A549 (cell line): ENCODE measurements around the gene ZSCAN20. TPM values are rescaled to one million over a fixed set of nuclear protein-coding genes. Genes with fewer than 3 reads are reported as not detected.

Source experiments
- ATAC-seq, 2 experiments: fragments of 200-7000 bp in 1 of 2; fragments of >200 bp in 1 of 2; cut with Nextera tagmentation in 1 of 2; cut with Tn5 transposase in 1 of 2; 3 replicates each; pipeline versions ENCODE4 v1.8.0 to v1.9.1; 2018 to 2020; ENCODE audit warnings: mild to moderate bottlenecking in 1 of 2, moderate library complexity in 1 of 2
- CTCF ChIA-PET: fragments of 300-600 bp; sonication (Branson Sonifier 250); formaldehyde crosslinking; extraction: SDS; loops from one replicate; lab custom pipeline; 2021; ENCODE audit warnings: antibody characterized with exemption, inconsistent platforms; lab: Yijun Ruan, JAX
- POLR2A ChIA-PET: fragments of 350-600 bp; formaldehyde crosslinking; extraction: SDS; loops from one replicate; lab custom pipeline; 2021; ENCODE audit warnings: antibody characterized with exemption, inconsistent platforms; lab: Yijun Ruan, JAX
- DNase-seq, 2 experiments: peaks; one replicate each; pipeline versions ENCODE4 v3.0.0 to v3.0.0-alpha.2; 2011 to 2016; ENCODE audit warnings: low read depth in 1 of 2, low spot score in 1 of 2
- FAIRE-seq: peaks from 2 replicates; lab custom pipeline; 2011; peaks lifted over from hg19 to GRCh38; lab: Jason Lieb, UNC
- H3K27ac ChIP-seq, 2 experiments: fragments of >200 bp; sonication (Bioruptor Twin); formaldehyde crosslinking; 3 replicates each; pipeline ENCODE4 v1.5.1; 2016 to 2017
- H3K4me1 ChIP-seq: fragments of >200 bp; sonication (Bioruptor Twin); formaldehyde crosslinking; 3 replicates; pipeline ENCODE4 v1.6.1; 2016
- H3K4me2 ChIP-seq: fragments of >200 bp; sonication (Bioruptor Twin); formaldehyde crosslinking; 3 replicates; pipeline ENCODE4 v1.6.1; 2016
- H3K4me3 ChIP-seq: fragments of >200 bp; sonication (Bioruptor Twin); formaldehyde crosslinking; 3 replicates; pipeline ENCODE4 v1.5.1; 2016
- H3K9me3 ChIP-seq: fragments of >200 bp; sonication (Bioruptor Twin); formaldehyde crosslinking; 3 replicates; pipeline ENCODE4 v1.6.1; 2016
- CEBPB ChIP-seq, 2 experiments: fragments of >200 bp in 1 of 2; sonication (Bioruptor Twin) in 1 of 2; formaldehyde crosslinking in 1 of 2; IDR thresholded peaks; 2 replicates each; pipeline ENCODE4 v1.6.1; 2012 to 2016
- FOSB ChIP-seq: fragments of 250-450 bp; sonication (Bioruptor Pico); IDR thresholded peaks from 2 replicates; pipeline ENCODE4 v1.5.0; 2020; ENCODE audit warnings: mild to moderate bottlenecking, moderate library complexity
- HES2 ChIP-seq: fragments of >200 bp; sonication (Bioruptor Twin); formaldehyde crosslinking; IDR thresholded peaks from 2 replicates; pipeline ENCODE4 v1.6.1; 2016
- HEYL ChIP-seq: fragments of 250-450 bp; sonication (Bioruptor Pico); IDR thresholded peaks from 2 replicates; pipeline ENCODE4 v1.8.0; 2021; ENCODE audit warnings: mild to moderate bottlenecking, moderate library complexity
- HOXA7 ChIP-seq: fragments of 250-450 bp; sonication (Bioruptor Pico); IDR thresholded peaks from 2 replicates; pipeline ENCODE4 v1.5.0; 2020; ENCODE audit warnings: mild to moderate bottlenecking, moderate library complexity
- JUN ChIP-seq, 2 experiments: fragments of >200 bp; sonication (Bioruptor Twin); formaldehyde crosslinking; IDR thresholded peaks; 2 replicates in 1 of 2; 3 replicates in 1 of 2; pipeline ENCODE4 v1.6.1; 2016 to 2017
- JUNB ChIP-seq: fragments of >200 bp; sonication (Bioruptor Twin); formaldehyde crosslinking; IDR thresholded peaks from 2 replicates; pipeline ENCODE4 v1.6.1; 2016
- POLR2A ChIP-seq: IDR thresholded peaks from 2 replicates; pipeline ENCODE4 v1.6.1; 2012; ENCODE audit warnings: mild to moderate bottlenecking, low read length
- ZFP36 ChIP-seq: fragments of 450-650 bp; IDR thresholded peaks from 2 replicates; pipeline ENCODE4 v1.6.1; 2014; ENCODE audit warnings: borderline replicate concordance; ENCODE audit not compliant: partially characterized antibody
- WGBS: methylation state at CpG from one replicate; pipeline ENCODE4 v1.1.6; 2017; ENCODE audit errors: missing lambda C conversion rate; 5-methylcytosine and 5-hydroxymethylcytosine counted together
- polyA plus RNA-seq, 4 experiments: library from polyadenylated mRNA; depleted of rRNA in 3 of 4; stranded (reverse); fragments of >200 nt; fragmentation: RNase III in 1 of 4; extraction: RNeasy Plus Mini Kit Qiagen cat#74134 plus additional on column Dnase treatment in 1 of 4; gene quantifications; 2 replicates in 3 of 4; 3 replicates in 1 of 4; pipeline ENCODE4 v1.2.3, GENCODE V29; 2011 to 2017
- TF ChIP-seq, protein P1 (sequence below): fragments of >200 bp; sonication (Bioruptor Twin); formaldehyde crosslinking; IDR thresholded peaks from 3 replicates; pipeline ENCODE4 v1.6.1; 2016
- TF ChIP-seq, protein P2 (sequence below): fragments of 250-450 bp; sonication (Bioruptor Pico); IDR thresholded peaks from 2 replicates; pipeline ENCODE4 v1.5.0; 2021; ENCODE audit warnings: mild to moderate bottlenecking, moderate library complexity, borderline replicate concordance

The ZSCAN20 gene
- polyA plus RNA-seq, 2 of the 4 experiments (the other 2 are of a cell fraction), result 1.3 to 1.9 TPM

DNA sequence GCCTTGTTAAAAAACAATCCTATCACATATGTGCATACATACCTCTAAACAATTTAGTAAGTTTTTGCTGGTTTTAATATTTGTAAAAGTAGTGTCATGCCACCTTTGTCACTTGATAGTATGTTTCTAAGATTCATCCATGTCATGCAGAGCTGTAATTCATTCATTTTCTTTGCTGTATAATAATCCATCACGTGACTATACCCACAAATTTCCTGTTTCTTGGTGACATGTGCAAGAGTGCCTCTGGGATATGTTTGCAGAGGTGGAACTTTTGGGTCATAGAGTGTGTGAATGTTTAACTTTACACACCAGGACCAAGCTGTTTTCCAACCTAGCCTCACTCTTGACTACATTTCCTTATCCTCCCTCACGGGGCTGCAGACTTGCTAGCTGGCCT, 62.9 kb downstream of the ZSCAN20 start:
- Histone ChIP-seq H3K4me2 (no peak overlapping the region), H3K4me3 (no peak overlapping the region), H3K27ac (no peak overlapping the region), H3K4me1 (no peaks in the 10 kb centered on the region)
- DNase-seq (no peak), ATAC-seq (no peak), FAIRE-seq (no peak)
- POLR2A ChIA-PET, result no interaction called here
- WGBS, result 0% methylated on average over 2 of the region's 2 CpGs
- no peak for TF ChIP-seq POLR2A
- no peak for TF ChIP-seq HOXA7 (CRISPR knock-in tag)
- TF ChIP-seq JUN (IDR thresholded peaks at IDR 0.05), result no peak
- no peak for TF ChIP-seq CEBPB (IDR thresholded peaks at IDR 0.05)
- TF ChIP-seq, all 56 proteins: peak for 0
- CTCF ChIA-PET, result interaction anchor here (0.6 kb wide), 1 partner anchor 659 kb away, joined by 3 read pairs; no protein-coding TSS in a partner anchor
- H3K9me3 ChIP-seq, result no peaks in the 10 kb centered on the region

DNA sequence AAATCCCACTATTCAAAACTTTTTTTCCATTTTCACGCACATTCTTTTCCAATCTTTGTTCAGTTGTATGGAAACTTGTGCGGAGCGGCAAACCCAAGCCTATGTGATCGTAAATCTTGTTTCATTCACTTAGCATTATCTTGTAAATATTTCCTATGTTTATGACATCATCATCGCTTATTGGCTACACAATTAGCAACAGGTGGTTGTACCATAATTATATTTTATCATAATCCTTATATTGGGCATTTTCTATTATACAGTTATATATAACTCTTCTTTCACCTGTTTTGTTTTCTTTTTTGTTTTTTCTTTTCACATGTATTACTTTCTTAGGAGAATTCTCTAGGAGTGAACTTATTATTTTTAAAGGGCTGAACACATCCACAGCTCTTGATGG, 65.4 kb downstream of the ZSCAN20 start:
- WGBS, result 59% methylated on average over 5 of the region's 5 CpGs
- DNase-seq, result no peak
- Histone ChIP-seq H3K27ac (no peak overlapping the region), H3K4me3 (no peak overlapping the region), H3K9me3 (no peaks in the 10 kb centered on the region)
- TF ChIP-seq ZFP36 (no peak), JUNB (no peak), HEYL (CRISPR knock-in tag) (no peak), FOSB (CRISPR knock-in tag) (no peak), HES2 (no peak)
- TF ChIP-seq, all 56 proteins: peak for 0
- no peak for FAIRE-seq
- ChIA-PET CTCF (no interaction called here), POLR2A (no interaction called here)
- ATAC-seq, result no peak
- Histone ChIP-seq H3K4me2 (no peak overlapping the region), H3K4me1 (no peaks in the 10 kb centered on the region)

DNA sequence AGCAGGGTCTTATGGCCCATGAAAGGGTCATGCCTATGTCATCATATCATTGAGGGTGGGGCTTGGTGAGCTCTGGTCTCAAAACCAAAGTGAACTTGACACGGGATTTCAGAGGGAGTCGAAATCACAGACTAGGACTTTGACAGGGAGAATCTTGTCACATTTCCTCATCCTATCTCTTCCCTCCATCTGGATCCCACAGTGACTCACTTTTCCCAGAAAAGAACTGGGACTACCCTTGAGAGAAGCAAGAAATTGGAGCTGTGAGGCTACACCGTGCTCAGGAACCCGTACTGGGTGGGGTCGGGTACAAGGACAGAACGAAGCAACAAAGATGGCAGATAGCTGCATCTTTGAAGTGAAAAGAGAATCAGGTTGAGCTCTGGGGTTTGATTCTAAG, 69.5 kb downstream of the ZSCAN20 start:
- Histone ChIP-seq H3K4me2 (no peak overlapping the region), H3K4me3 (no peak overlapping the region), H3K9me3 (no peaks in the 10 kb centered on the region), H3K4me1 (no peaks in the 10 kb centered on the region), H3K27ac (no peak overlapping the region)
- WGBS, result 20% methylated on average over 6 of the region's 6 CpGs
- ATAC-seq (no peak), DNase-seq (no peak), FAIRE-seq (no peak)
- ChIA-PET POLR2A (no interaction called here), CTCF (no interaction called here)
- TF ChIP-seq, protein P1, sequence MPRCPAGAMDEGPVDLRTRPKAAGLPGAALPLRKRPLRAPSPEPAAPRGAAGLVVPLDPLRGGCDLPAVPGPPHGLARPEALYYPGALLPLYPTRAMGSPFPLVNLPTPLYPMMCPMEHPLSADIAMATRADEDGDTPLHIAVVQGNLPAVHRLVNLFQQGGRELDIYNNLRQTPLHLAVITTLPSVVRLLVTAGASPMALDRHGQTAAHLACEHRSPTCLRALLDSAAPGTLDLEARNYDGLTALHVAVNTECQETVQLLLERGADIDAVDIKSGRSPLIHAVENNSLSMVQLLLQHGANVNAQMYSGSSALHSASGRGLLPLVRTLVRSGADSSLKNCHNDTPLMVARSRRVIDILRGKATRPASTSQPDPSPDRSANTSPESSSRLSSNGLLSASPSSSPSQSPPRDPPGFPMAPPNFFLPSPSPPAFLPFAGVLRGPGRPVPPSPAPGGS, result no peak
- TF ChIP-seq, protein P2, sequence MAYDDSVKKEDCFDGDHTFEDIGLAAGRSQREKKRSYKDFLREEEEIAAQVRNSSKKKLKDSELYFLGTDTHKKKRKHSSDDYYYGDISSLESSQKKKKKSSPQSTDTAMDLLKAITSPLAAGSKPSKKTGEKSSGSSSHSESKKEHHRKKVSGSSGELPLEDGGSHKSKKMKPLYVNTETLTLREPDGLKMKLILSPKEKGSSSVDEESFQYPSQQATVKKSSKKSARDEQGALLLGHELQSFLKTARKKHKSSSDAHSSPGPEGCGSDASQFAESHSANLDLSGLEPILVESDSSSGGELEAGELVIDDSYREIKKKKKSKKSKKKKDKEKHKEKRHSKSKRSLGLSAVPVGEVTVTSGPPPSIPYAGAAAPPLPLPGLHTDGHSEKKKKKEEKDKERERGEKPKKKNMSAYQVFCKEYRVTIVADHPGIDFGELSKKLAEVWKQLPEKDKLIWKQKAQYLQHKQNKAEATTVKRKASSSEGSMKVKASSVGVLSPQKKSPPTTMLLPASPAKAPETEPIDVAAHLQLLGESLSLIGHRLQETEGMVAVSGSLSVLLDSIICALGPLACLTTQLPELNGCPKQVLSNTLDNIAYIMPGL, result no peak

Other genes with a start within 250 kb of the ZSCAN20 start
- gene ZNF362, start 216.2 kb upstream of the ZSCAN20 start, polyA plus RNA-seq (2011; rRNA removed), result 4.1 and 4.8 TPM in 2 replicates
- gene ZNF362, start 216.2 kb upstream of the ZSCAN20 start, polyA plus RNA-seq (2017; fragmentation: RNase III; extraction: RNeasy Plus Mini Kit Qiagen cat#74134 plus additional on column Dnase treatment), result 5.2 to 8.3 TPM (median 7.9 TPM) in 3 replicates
- not detected in 2 replicates for gene A3GALT2, start 151.5 kb upstream of the ZSCAN20 start, polyA plus RNA-seq (2011; rRNA removed)
- not detected in 3 replicates for gene A3GALT2, start 151.5 kb upstream of the ZSCAN20 start, polyA plus RNA-seq (2017; fragmentation: RNase III; extraction: RNeasy Plus Mini Kit Qiagen cat#74134 plus additional on column Dnase treatment)
- 33.2 and 42.3 TPM in 2 replicates for gene PHC2, start 41.5 kb upstream of the ZSCAN20 start, polyA plus RNA-seq (2011; rRNA removed)
- gene PHC2, start 41.5 kb upstream of the ZSCAN20 start, polyA plus RNA-seq (2017; fragmentation: RNase III; extraction: RNeasy Plus Mini Kit Qiagen cat#74134 plus additional on column Dnase treatment), result 29.9 to 34.8 TPM (median 33.7 TPM) in 3 replicates